PC-3 (cell line): ENCODE data around the gene METTL5. TPM values are rescaled to one million over a fixed set of nuclear protein-coding genes. Genes with fewer than 3 reads are reported as not detected.
A peak's percentile ranks its signal among the peaks of the same experiment; 100 is the strongest.

ENCODE experiments used
- ATAC-seq: fragments of 200-7000 bp; cut with Tn5 transposase; 2 replicates; pipeline ENCODE4 v1.9.1; 2020; ENCODE audit warnings: mild to moderate bottlenecking, moderate library complexity
- BruUV-seq: library from RNA; stranded (reverse); fragments of 400-500 nt; replicated peaks from 2 replicates; lab custom pipeline; 2021; lab: Mats Ljungman, UMichigan
- CTCF ChIA-PET: fragments of 300-600 bp; sonication (Branson Sonifier 250); formaldehyde crosslinking; loops from one replicate; lab custom pipeline; 2022; ENCODE audit warnings: antibody characterized with exemption; lab: Charles Lee
- POLR2A ChIA-PET: fragments of 300-600 bp; sonication (Branson Sonifier 250); formaldehyde crosslinking; loops from one replicate; lab custom pipeline; 2022; ENCODE audit warnings: antibody characterized with exemption; ENCODE audit not compliant: unreplicated experiment; lab: Charles Lee
- DNase-seq: peaks from one replicate; pipeline ENCODE4 v3.0.0-alpha.2; 2015
- H2AFZ ChIP-seq: fragments of 300-600 bp; sonication (generic); 2 replicates; pipeline ENCODE4 v1.6.0; 2016; ENCODE audit warnings: antibody characterized with exemption, low read length
- H3F3A ChIP-seq: fragments of 300-600 bp; sonication (generic); one replicate; pipeline ENCODE4 v1.6.0; 2017; ENCODE audit warnings: antibody characterized with exemption, low read length, control low read depth, mild to moderate bottlenecking; ENCODE audit not compliant: unreplicated experiment
- H3K27ac ChIP-seq: fragments of 300-600 bp; sonication (generic); 2 replicates; pipeline ENCODE4 v1.5.1; 2016; ENCODE audit warnings: mild to moderate bottlenecking, low read length
- H3K27me3 ChIP-seq: fragments of 300-600 bp; sonication (generic); 2 replicates; pipeline ENCODE4 v1.6.1; 2016; ENCODE audit warnings: low read length, mixed read lengths
- H3K36me3 ChIP-seq: fragments of 300-600 bp; sonication (generic); 2 replicates; pipeline ENCODE4 v1.6.1; 2016; ENCODE audit warnings: low read depth, mixed run types, low read length, mixed read lengths
- H3K4me1 ChIP-seq: fragments of 300-600 bp; sonication (generic); 2 replicates; pipeline ENCODE4 v1.5.1; 2016; ENCODE audit warnings: low read length; ENCODE audit not compliant: insufficient read depth
- H3K4me2 ChIP-seq: fragments of 300-600 bp; sonication (generic); 2 replicates; pipeline ENCODE4 v1.6.0; 2016; ENCODE audit warnings: low read length
- H3K4me3 ChIP-seq: fragments of 300-600 bp; sonication (generic); 2 replicates; pipeline ENCODE4 v1.5.1; 2016; ENCODE audit warnings: mild to moderate bottlenecking, low read length, mixed read lengths
- H3K79me2 ChIP-seq: fragments of 300-600 bp; sonication (generic); 2 replicates; pipeline ENCODE4 v1.6.1; 2017; ENCODE audit warnings: low read length, mixed read lengths
- H3K9ac ChIP-seq: fragments of 300-600 bp; sonication (generic); 2 replicates; pipeline ENCODE4 v1.6.0; 2016; ENCODE audit warnings: mild to moderate bottlenecking, low read length
- H3K9me2 ChIP-seq: fragments of 300-600 bp; sonication (generic); replicated peaks from 2 replicates; pipeline ENCODE4 v1.6.1; 2016; ENCODE audit warnings: mixed run types, low read length, mixed read lengths
- H3K9me3 ChIP-seq: fragments of 300-600 bp; sonication (generic); 2 replicates; pipeline ENCODE4 v1.6.1; 2016; ENCODE audit warnings: low read length, mixed read lengths
- H4K20me1 ChIP-seq: fragments of 300-600 bp; sonication (generic); 2 replicates; pipeline ENCODE4 v1.6.1; 2016; ENCODE audit warnings: low read length, mixed read lengths
- EZH2 ChIP-seq: fragments of 300-600 bp; sonication (generic); IDR thresholded peaks from one replicate; pipeline ENCODE4 v1.6.1; 2017; ENCODE audit warnings: antibody characterized with exemption, mild to moderate bottlenecking, low read length; ENCODE audit not compliant: unreplicated experiment
- EZH2phosphoT487 ChIP-seq: fragments of 300-600 bp; sonication (generic); IDR thresholded peaks from 2 replicates; pipeline ENCODE4 v1.6.1; 2018; ENCODE audit warnings: mild to moderate bottlenecking, antibody characterized with exemption, low read length, borderline replicate concordance
- intact Hi-C: fragments of 100-400 bp; cut with micrococcal nuclease; formaldehyde crosslinking; loops from 2 replicates; pipeline ENCODE4 v1.9.0; 2023
- total RNA-seq: library from RNA; depleted of rRNA; stranded (reverse); fragments of >200 nt; gene quantifications from 2 replicates; pipeline ENCODE4 v1.2.3, GENCODE V29; 2014
- TF ChIP-seq, protein P1 (sequence below): fragments of 300-600 bp; sonication (generic); conservative IDR thresholded peaks from 2 replicates; pipeline ENCODE4 v1.5.1; 2017; ENCODE audit warnings: antibody characterized with exemption, low read depth, mild to moderate bottlenecking, low read length

Gene METTL5
- total RNA-seq, 1 experiment from 2014 or later = 61.1 TPM

DNA sequence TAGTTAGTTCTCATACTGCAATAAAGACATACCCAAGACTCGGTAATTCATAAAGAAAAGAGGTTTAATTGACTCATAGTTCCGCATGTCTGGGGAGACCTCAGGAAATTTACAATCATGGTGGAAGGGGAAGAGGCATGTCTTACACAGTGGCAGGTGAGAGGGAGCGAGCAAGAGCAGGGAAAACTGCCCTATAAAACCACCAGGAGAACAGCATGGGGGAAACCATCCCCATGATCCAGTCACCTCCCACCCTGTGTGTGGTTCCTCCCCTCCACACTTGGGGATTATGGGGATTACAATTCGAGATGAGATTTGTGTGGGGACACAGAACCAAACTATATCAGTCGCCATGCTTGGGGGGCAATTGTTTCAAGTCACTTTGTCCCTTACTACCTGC lies 27.1 kb downstream of the METTL5 start:
- H4K20me1 ChIP-seq = no peaks in the 10 kb centered on the region
- TF ChIP-seq EZH2phosphoT487 = no peak
- TF ChIP-seq, protein P1, sequence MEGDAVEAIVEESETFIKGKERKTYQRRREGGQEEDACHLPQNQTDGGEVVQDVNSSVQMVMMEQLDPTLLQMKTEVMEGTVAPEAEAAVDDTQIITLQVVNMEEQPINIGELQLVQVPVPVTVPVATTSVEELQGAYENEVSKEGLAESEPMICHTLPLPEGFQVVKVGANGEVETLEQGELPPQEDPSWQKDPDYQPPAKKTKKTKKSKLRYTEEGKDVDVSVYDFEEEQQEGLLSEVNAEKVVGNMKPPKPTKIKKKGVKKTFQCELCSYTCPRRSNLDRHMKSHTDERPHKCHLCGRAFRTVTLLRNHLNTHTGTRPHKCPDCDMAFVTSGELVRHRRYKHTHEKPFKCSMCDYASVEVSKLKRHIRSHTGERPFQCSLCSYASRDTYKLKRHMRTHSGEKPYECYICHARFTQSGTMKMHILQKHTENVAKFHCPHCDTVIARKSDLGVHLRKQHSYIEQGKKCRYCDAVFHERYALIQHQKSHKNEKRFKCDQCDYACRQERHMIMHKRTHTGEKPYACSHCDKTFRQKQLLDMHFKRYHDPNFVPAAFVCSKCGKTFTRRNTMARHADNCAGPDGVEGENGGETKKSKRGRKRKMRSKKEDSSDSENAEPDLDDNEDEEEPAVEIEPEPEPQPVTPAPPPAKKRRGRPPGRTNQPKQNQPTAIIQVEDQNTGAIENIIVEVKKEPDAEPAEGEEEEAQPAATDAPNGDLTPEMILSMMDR = no peak
- TF ChIP-seq EZH2 = no peak
- CTCF ChIA-PET = no interaction called here
- peaks cover 17% of the 10 kb centered on the region for H3K4me1 ChIP-seq
- peaks cover 17% of the 10 kb centered on the region for H3K36me3 ChIP-seq
- no peak overlapping the region for H3K9ac ChIP-seq
- no peaks in the 10 kb centered on the region for H3K9me2 ChIP-seq
- no peak overlapping the region for H3K27ac ChIP-seq
- no TSS peak for BruUV-seq
- DNase-seq = no peak
- ATAC-seq = no peak
- intact Hi-C loops = no loop called here
- H3K27me3 ChIP-seq = no peaks in the 10 kb centered on the region
- peaks cover 38% of the 10 kb centered on the region for H3K79me2 ChIP-seq
- no peak overlapping the region; the same call in 1 of the 2 replicates for H2AFZ ChIP-seq
- H3K9me3 ChIP-seq = no peaks in the 10 kb centered on the region
- no peaks in the 10 kb centered on the region for H3F3A ChIP-seq
- H3K4me2 ChIP-seq = no peak overlapping the region
- no peak overlapping the region for H3K4me3 ChIP-seq
- POLR2A ChIA-PET = no interaction called here

DNA sequence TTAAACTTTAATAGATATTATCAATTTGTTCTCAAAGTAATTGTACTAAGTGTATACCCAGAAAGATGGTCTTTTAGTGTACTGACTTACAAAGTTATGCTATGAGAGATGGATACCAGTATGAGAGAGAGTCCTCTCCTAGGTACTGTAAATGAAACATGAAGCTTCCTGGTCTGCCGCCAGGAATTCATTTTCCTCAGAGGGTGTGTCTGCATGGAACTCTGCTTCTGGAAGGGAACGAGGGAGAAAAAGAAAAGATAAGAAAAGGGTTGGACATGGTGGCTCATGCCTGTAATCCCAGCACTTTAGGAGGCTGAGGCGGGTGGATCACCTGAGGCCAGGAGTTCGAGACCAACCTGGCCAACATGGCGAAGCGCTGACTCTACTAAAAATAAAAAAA lies 28.3 kb downstream of the METTL5 start:
- ATAC-seq = no peak
- H3K9ac ChIP-seq = no peak overlapping the region
- no TSS peak for BruUV-seq
- no peak overlapping the region for H3K27ac ChIP-seq
- no peak for TF ChIP-seq EZH2
- TF ChIP-seq, protein P1 = no peak
- no peak for TF ChIP-seq EZH2phosphoT487
- intact Hi-C loops = no loop called here
- no peaks in the 10 kb centered on the region for H3K9me2 ChIP-seq
- H3K4me2 ChIP-seq = no peak overlapping the region
- POLR2A ChIA-PET = no interaction called here
- H2AFZ ChIP-seq = no peak overlapping the region
- H3K4me1 ChIP-seq = peaks cover 17% of the 10 kb centered on the region
- CTCF ChIA-PET = no interaction called here
- no peaks in the 10 kb centered on the region for H3K9me3 ChIP-seq
- 0 out of 2 replicates have a peak, but pooled peaks cover 6% of the 10 kb centered on the region for H3K36me3 ChIP-seq
- H3F3A ChIP-seq = no peaks in the 10 kb centered on the region
- H3K4me3 ChIP-seq = no peak overlapping the region
- H3K79me2 ChIP-seq = peaks cover 27% of the 10 kb centered on the region
- DNase-seq = peak; percentile 42
- H4K20me1 ChIP-seq = no peaks in the 10 kb centered on the region
- H3K27me3 ChIP-seq = no peaks in the 10 kb centered on the region

DNA sequence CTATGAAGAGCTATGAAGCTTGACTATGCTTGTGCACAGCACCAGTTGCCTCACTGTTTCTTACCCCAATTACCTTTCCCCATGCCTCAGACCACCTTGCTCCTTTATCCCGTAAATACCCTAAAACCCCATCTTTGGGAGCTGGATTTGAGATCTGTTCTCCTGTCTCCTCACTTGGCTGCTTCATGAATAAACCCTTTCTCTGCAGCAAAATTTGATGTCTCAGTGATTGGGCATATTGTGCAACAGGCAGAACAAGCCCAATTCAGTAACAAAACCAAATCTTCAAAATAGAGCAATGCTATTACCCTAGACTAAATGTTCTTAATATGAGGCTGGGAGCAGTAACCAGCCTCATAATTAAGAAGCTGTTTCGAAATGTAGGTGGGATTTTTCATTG lies 29.5 kb downstream of the METTL5 start:
- no peak overlapping the region for H3K9ac ChIP-seq
- no peaks in the 10 kb centered on the region for H3K9me2 ChIP-seq
- no TSS peak for BruUV-seq
- ChIA-PET CTCF (no interaction called here), POLR2A (no interaction called here)
- no peaks in the 10 kb centered on the region for H3K36me3 ChIP-seq
- H4K20me1 ChIP-seq = no peaks in the 10 kb centered on the region
- H3K27me3 ChIP-seq = no peaks in the 10 kb centered on the region
- H2AFZ ChIP-seq = no peak overlapping the region
- ATAC-seq (no peak), DNase-seq (no peak)
- peaks cover 11% of the 10 kb centered on the region for H3K4me1 ChIP-seq
- H3F3A ChIP-seq = no peaks in the 10 kb centered on the region
- no peak overlapping the region for H3K4me2 ChIP-seq
- no peak overlapping the region for H3K27ac ChIP-seq
- H3K4me3 ChIP-seq = no peak overlapping the region
- no peak for TF ChIP-seq EZH2
- TF ChIP-seq, protein P1 = no peak
- no peak for TF ChIP-seq EZH2phosphoT487
- no peaks in the 10 kb centered on the region for H3K9me3 ChIP-seq
- intact Hi-C loops = no loop called here
- peaks cover 14% of the 10 kb centered on the region for H3K79me2 ChIP-seq
